HepG2 (cell line): Measurements from ENCODE around the gene RAPSN. TPM values are rescaled to one million over a fixed set of nuclear protein-coding genes. Genes with fewer than 3 reads are reported as not detected.

Source experiments
- ATF7-NPFF ChIP-seq: sonication (generic); formaldehyde crosslinking; IDR thresholded peaks from 2 replicates; pipeline ENCODE4 v1.8.1; 2023; ENCODE audit warnings: mild to moderate bottlenecking, low read depth, missing genetic modification reagents, moderate library complexity
- CEBPB ChIP-seq: IDR thresholded peaks from 2 replicates; pipeline ENCODE4 v1.6.1; 2011; ENCODE audit warnings: low read depth, low read length, improper control_type of control experiment, borderline replicate concordance
- HNF4A ChIP-seq: sonication (generic); formaldehyde crosslinking; IDR thresholded peaks from 2 replicates; pipeline ENCODE4 v1.4.0; 2020; ENCODE audit warnings: missing genetic modification reagents
- HNF4G ChIP-seq, 2 experiments: sonication (generic) in 1 of 2; formaldehyde crosslinking in 1 of 2; IDR thresholded peaks; 2 replicates each; pipeline versions ENCODE4 v1.4.0 to v1.6.1; 2011 to 2020; ENCODE audit warnings: borderline replicate concordance in 2 of 2, low read depth in 2 of 2, mild to moderate bottlenecking in 2 of 2, low read length in 1 of 2, missing genetic modification reagents in 1 of 2, moderate library complexity in 1 of 2
- HNRNPL ChIP-seq: fragments of 200-400 bp; formaldehyde crosslinking; IDR thresholded peaks from 2 replicates; pipeline ENCODE4 v1.6.1; 2017; ENCODE audit warnings: mild to moderate bottlenecking, low read depth, low read length
- KLF16 ChIP-seq, 2 experiments: sonication (generic) in 1 of 2; formaldehyde crosslinking in 1 of 2; IDR thresholded peaks; 2 replicates each; pipeline versions ENCODE4 v1.6.1 to v1.8.0; 2016 to 2023; ENCODE audit warnings: missing genetic modification reagents in 2 of 2, missing compliant biosample characterization in 1 of 2
- MEIS2 ChIP-seq: sonication (generic); formaldehyde crosslinking; IDR thresholded peaks from 2 replicates; pipeline ENCODE4 v1.9.0; 2021; ENCODE audit warnings: mild to moderate bottlenecking, missing genetic modification reagents
- PHF8 ChIP-seq: sonication (generic); formaldehyde crosslinking; IDR thresholded peaks from 2 replicates; pipeline ENCODE4 v1.5.0; 2020; ENCODE audit warnings: missing genetic modification reagents
- RXRA ChIP-seq: sonication (generic); formaldehyde crosslinking; IDR thresholded peaks from 2 replicates; pipeline ENCODE4 v1.5.1; 2020; ENCODE audit warnings: missing genetic modification reagents
- SMAD3 ChIP-seq: sonication (generic); formaldehyde crosslinking; IDR thresholded peaks from 2 replicates; pipeline ENCODE4 v1.4.0; 2020; ENCODE audit warnings: missing genetic modification reagents
- ZBTB38 ChIP-seq: sonication (generic); formaldehyde crosslinking; IDR thresholded peaks from 2 replicates; pipeline ENCODE4 v1.5.1; 2020; ENCODE audit warnings: mild to moderate bottlenecking, missing genetic modification reagents
- ZC3H13 ChIP-seq: sonication (generic); formaldehyde crosslinking; IDR thresholded peaks from 2 replicates; pipeline ENCODE4 v1.8.1; 2023; ENCODE audit warnings: mild to moderate bottlenecking, missing genetic modification reagents, moderate library complexity
- ZNF253 ChIP-seq: sonication (generic); formaldehyde crosslinking; IDR thresholded peaks from 2 replicates; pipeline ENCODE4 v1.8.0; 2022; ENCODE audit warnings: mild to moderate bottlenecking, missing genetic modification reagents, borderline replicate concordance
- ZNF329 ChIP-seq: sonication (generic); formaldehyde crosslinking; IDR thresholded peaks from 2 replicates; pipeline ENCODE4 v1.9.0; 2021; ENCODE audit warnings: low read depth, mild to moderate bottlenecking, missing genetic modification reagents
- ZNF331 ChIP-seq: sonication (generic); formaldehyde crosslinking; IDR thresholded peaks from 2 replicates; pipeline ENCODE4 v1.4.0; 2020; ENCODE audit warnings: missing genetic modification reagents
- ZNF44 ChIP-seq: sonication (generic); formaldehyde crosslinking; IDR thresholded peaks from 2 replicates; pipeline ENCODE4 v1.5.1; 2020; ENCODE audit warnings: mild to moderate bottlenecking, missing genetic modification reagents
- ZNF766 ChIP-seq: sonication (generic); formaldehyde crosslinking; IDR thresholded peaks from 2 replicates; pipeline ENCODE4 v1.5.0; 2020; ENCODE audit warnings: missing genetic modification reagents, borderline replicate concordance
- polyA plus RNA-seq, 8 experiments: library from polyadenylated mRNA; depleted of rRNA in 3 of 8; stranded (reverse) in 7 of 8; unstranded in 1 of 8; fragments of >200 nt; fragmentation: Illumina TruSeq in 4 of 8; extraction: Trizol in 4 of 8; gene quantifications; 2 replicates each; pipeline versions ENCODE4 v1.2.1 to v1.2.3, GENCODE V29; 2011 to 2016; ENCODE audit warnings: low read depth in 4 of 8, missing spikeins in 1 of 8, mixed read lengths in 1 of 8; ENCODE audit not compliant: insufficient read depth in 1 of 8
- total RNA-seq, 5 experiments: library from RNA; depleted of rRNA; stranded (reverse); fragments of >200 nt; fragmentation: Illumina TruSeq; extraction: Trizol; gene quantifications; 2 replicates each; pipeline ENCODE4 v1.2.3, GENCODE V29; 2016; ENCODE audit warnings: low read depth in 1 of 5
- TF ChIP-seq, protein P1 (sequence below): sonication (generic); formaldehyde crosslinking; IDR thresholded peaks from 2 replicates; pipeline ENCODE4 v1.5.1; 2020; ENCODE audit warnings: mild to moderate bottlenecking, missing genetic modification reagents, moderate library complexity
- TF ChIP-seq, protein P2 (sequence below): sonication (generic); formaldehyde crosslinking; IDR thresholded peaks from 2 replicates; pipeline ENCODE4 v1.5.0; 2020; ENCODE audit warnings: missing genetic modification reagents, mild to moderate bottlenecking, borderline replicate concordance
- TF ChIP-seq, protein P3 (sequence below): sonication (generic); formaldehyde crosslinking; IDR thresholded peaks from 2 replicates; pipeline ENCODE4 v1.8.0; 2022; ENCODE audit warnings: mild to moderate bottlenecking, missing genetic modification reagents
- TF ChIP-seq, protein P4 (sequence below): sonication (generic); formaldehyde crosslinking; IDR thresholded peaks from 2 replicates; pipeline ENCODE4 v1.5.0; 2020; ENCODE audit warnings: missing genetic modification reagents
- TF ChIP-seq, protein P5 (sequence below): sonication (generic); formaldehyde crosslinking; IDR thresholded peaks from 2 replicates; pipeline ENCODE4 v1.5.0; 2020; ENCODE audit warnings: missing genetic modification reagents

RAPSN gene
- total and polyA plus RNA-seq, 2 of the 13 experiments (the other 11 are each of a cell fraction or from before 2014, with no cell fraction given): 0.15 to 1.2 TPM

DNA sequence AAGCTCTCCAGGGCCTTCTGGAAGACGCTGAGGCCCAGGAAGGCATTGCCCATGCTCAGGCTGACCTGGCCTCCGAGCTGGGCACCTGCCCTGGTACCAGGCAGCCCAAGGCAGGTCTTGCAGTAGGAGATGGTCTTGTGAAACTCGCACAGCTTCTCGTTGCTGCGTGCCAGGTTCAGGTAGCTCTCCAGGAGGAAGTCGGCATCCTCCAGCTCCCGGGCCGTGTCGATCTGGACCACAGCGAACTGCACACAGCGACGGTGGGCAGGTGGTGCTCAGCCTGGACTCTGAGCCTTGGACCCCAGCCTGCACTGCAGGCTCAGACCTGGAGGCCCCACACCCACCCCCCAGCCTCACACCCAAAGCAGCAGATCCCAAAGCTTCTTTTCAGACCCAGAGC is 1.0 kb downstream of the RAPSN start (continued):
- TF ChIP-seq HNRNPL (0 out of 2 replicates have a peak, but pooled peaks have one; percentile 31), ZNF766 (CRISPR knock-in tag) (no peak), ZNF331 (CRISPR knock-in tag) (no peak), PHF8 (no peak), ZNF44 (CRISPR knock-in tag) (no peak), CEBPB (no peak), ZNF329 (CRISPR knock-in tag) (no peak), SMAD3 (CRISPR knock-in tag) (no peak), ZBTB38 (CRISPR knock-in tag) (peak; percentile 96), MEIS2 (no peak), ZC3H13 (CRISPR knock-in tag) (no peak), HNF4A (CRISPR knock-in tag) (peak; percentile 62), HNF4G (IDR thresholded peaks at IDR 0.05; ENCODE audit: borderline replicate concordance, low read depth, low read length) (peak; percentile 56; the same call in 1 of the 2 replicates), HNF4G (CRISPR knock-in tag; IDR thresholded peaks at IDR 0.05; ENCODE audit: borderline replicate concordance, low read depth) (no peak), ATF7-NPFF (CRISPR knock-in tag) (peak; percentile 58; the same call in 1 of the 2 replicates), KLF16 (CRISPR knock-in tag; IDR thresholded peaks at IDR 0.05) (no peak), ZNF253 (no peak), RXRA (CRISPR knock-in tag) (no peak)
- TF ChIP-seq, protein P1, sequence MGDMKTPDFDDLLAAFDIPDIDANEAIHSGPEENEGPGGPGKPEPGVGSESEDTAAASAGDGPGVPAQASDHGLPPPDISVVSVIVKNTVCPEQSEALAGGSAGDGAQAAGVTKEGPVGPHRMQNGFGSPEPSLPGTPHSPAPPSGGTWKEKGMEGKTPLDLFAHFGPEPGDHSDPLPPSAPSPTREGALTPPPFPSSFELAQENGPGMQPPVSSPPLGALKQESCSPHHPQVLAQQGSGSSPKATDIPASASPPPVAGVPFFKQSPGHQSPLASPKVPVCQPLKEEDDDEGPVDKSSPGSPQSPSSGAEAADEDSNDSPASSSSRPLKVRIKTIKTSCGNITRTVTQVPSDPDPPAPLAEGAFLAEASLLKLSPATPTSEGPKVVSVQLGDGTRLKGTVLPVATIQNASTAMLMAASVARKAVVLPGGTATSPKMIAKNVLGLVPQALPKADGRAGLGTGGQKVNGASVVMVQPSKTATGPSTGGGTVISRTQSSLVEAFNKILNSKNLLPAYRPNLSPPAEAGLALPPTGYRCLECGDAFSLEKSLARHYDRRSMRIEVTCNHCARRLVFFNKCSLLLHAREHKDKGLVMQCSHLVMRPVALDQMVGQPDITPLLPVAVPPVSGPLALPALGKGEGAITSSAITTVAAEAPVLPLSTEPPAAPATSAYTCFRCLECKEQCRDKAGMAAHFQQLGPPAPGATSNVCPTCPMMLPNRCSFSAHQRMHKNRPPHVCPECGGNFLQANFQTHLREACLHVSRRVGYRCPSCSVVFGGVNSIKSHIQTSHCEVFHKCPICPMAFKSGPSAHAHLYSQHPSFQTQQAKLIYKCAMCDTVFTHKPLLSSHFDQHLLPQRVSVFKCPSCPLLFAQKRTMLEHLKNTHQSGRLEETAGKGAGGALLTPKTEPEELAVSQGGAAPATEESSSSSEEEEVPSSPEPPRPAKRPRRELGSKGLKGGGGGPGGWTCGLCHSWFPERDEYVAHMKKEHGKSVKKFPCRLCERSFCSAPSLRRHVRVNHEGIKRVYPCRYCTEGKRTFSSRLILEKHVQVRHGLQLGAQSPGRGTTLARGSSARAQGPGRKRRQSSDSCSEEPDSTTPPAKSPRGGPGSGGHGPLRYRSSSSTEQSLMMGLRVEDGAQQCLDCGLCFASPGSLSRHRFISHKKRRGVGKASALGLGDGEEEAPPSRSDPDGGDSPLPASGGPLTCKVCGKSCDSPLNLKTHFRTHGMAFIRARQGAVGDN (CRISPR knock-in tag): 0 out of 2 replicates have a peak, but pooled peaks have one; percentile 40
- TF ChIP-seq, protein P2, sequence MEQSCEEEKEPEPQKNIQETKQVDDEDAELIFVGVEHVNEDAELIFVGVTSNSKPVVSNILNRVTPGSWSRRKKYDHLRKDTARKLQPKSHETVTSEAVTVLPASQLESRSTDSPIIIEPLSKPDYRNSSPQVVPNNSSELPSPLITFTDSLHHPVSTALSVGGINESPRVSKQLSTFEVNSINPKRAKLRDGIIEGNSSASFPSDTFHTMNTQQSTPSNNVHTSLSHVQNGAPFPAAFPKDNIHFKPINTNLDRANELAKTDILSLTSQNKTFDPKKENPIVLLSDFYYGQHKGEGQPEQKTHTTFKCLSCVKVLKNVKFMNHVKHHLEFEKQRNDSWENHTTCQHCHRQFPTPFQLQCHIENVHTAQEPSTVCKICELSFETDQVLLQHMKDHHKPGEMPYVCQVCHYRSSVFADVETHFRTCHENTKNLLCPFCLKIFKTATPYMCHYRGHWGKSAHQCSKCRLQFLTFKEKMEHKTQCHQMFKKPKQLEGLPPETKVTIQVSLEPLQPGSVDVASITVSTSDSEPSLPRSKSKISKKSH (CRISPR knock-in tag): no peak
- TF ChIP-seq, protein P3, sequence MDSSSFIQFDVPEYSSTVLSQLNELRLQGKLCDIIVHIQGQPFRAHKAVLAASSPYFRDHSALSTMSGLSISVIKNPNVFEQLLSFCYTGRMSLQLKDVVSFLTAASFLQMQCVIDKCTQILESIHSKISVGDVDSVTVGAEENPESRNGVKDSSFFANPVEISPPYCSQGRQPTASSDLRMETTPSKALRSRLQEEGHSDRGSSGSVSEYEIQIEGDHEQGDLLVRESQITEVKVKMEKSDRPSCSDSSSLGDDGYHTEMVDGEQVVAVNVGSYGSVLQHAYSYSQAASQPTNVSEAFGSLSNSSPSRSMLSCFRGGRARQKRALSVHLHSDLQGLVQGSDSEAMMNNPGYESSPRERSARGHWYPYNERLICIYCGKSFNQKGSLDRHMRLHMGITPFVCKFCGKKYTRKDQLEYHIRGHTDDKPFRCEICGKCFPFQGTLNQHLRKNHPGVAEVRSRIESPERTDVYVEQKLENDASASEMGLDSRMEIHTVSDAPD (CRISPR knock-in tag): no peak
- TF ChIP-seq, protein P4, sequence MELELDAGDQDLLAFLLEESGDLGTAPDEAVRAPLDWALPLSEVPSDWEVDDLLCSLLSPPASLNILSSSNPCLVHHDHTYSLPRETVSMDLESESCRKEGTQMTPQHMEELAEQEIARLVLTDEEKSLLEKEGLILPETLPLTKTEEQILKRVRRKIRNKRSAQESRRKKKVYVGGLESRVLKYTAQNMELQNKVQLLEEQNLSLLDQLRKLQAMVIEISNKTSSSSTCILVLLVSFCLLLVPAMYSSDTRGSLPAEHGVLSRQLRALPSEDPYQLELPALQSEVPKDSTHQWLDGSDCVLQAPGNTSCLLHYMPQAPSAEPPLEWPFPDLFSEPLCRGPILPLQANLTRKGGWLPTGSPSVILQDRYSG: no peak
- TF ChIP-seq, protein P5, sequence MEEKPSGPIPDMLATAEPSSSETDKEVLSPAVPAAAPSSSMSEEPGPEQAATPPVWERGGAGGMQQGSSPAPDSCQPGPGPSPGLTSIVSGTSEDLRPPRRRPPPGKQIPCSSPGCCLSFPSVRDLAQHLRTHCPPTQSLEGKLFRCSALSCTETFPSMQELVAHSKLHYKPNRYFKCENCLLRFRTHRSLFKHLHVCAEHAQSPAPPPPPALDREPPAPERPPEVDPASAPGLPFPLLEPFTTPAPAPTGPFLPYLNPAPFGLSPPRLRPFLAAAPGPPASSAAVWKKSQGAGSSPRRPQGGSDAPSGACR (CRISPR knock-in tag): no peak
- TF ChIP-seq, all 625 proteins: peak for 6
